GM19240 (cell line): ENCODE data around the gene HLA-DMB.

Experiments used
- DNase-seq: peaks from one replicate; pipeline ENCODE4 v3.0.0; 2011; ENCODE audit warnings: low spot score; ENCODE audit not compliant: insufficient read length

HLA-DMB gene

DNA sequence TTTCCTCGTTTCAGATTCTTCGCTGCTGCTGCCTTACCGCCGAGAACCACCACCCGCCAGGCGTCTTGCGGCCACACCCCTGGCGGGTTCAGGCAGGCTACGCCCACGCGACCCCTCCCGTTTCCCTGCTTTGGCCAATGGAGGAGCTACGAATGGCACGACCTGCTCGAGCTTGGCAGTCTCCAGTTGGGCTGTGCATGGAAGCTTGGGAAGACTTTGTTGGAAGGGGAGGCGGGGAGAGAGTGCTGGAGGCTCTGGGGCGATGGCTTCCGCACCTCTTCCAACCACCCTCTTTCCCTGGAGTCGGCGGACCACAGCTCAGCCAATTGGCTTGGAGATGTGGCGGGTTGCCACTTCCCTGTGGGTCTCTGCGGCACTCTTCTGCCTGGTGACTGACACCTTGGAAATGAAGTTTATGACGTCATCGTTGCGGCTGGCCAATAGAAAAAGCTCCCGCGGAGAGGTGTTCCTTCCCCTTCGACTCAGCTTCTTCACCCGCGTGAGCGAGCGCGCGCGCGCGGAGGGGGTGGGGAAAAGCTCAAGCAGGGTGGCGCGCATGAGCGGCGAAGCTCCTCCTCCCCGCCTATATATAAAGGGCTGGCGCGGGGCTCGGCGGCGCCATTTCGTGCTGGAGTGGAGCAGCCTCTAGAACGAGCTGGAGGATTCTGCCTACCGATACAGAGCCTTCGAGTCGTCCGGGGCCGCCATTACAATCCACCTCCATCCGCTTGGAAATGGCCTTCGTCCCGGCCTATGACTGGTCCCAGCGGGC, 30.9 kb upstream of the HLA-DMB start:
- DNase-seq = peak; percentile 56

DNA sequence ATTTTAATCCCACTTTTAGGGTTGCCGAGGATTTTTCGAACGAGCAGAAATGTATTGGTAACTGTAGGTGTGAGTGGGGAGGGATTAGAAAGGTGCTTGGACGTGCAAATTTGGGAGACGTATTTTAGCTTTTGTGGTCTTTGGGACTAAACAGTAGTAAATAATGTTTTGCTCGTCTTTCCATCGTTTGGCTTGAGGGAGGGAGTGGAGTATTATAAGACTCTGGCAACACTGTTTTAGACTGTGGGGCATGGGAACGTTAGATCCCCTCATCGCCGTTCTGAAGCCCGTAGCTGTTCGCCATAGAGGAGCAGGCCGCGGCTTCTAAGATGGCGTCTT, 30.4 kb upstream of the HLA-DMB start:
- DNase-seq = no peak

DNA sequence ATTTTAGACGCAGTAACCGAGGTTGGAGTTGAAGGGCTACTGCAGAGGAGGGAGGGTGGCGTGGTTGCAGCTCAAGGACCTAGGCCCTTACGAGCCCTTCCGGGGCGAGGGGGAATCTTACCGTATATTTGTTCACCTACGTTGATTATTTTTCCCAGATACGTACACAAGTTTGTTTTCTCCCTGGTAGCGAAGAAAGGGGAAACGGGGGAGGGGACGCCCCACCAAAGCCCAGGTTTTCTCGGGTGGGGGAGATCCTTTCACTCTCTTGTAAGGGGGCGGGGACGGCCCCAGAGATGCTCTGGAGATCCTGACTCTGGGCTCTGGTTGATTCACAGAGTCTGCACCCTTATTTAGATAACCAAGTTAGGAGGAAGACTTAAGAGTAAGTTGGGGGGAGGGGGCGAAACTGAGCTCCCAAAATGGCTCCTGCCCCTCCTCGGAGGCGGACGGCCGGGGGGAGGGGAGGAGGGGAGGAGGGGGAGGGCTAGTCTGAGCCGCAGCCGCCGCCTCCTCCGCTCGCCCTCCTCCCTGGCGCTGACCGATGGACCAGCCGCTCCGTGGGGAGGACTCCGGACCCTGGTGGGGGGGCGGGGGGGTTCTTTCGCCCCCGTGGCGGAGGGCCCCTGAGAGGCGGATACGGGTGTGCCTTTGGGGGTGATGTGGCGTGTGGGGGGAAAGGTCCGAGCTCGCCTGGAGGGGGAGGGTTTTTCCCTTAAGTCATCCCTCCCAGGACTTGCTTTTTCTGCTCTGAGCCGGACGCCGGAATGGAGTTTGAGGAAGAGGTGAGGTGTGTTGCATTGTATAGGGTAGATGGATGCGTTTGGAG, 29.8 kb upstream of the HLA-DMB start:
- DNase-seq = no peak

DNA sequence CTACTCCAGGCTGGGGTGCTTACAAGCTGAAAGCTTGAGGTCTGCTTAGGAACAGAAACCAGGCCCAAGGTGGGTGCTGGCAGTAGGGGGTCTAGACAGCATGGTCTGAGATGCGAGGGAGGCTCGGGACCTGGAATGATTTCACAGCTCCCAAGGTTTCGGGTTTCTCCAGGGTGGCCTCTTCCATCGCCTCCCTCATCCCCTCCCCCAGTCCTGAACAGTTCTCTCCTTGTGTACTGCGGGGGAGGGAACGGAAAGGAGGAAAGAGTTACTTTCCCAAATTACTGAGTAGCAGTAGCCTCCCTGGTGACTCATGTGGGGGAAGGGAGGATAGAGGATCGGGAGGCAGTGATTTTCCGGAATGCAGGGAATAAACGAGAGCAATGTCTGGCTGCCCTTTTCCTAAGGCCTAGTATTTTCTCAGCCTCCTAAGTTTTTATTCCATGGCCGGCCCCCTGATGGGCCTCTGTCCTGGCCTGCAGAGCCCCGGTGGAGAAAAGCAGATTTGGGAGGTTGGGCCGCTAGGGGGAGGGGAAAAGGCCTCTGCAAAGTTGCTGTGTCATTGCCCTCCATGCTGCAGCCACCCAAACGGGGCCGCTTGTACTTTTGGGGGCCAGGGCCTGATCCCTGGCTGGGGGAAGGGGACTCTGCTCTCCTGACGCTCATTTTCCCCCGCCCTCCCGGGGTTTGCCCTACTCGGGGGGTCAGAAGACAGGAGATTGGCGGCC, 29.0 kb upstream of the HLA-DMB start:
- DNase-seq = no peak

GRCh38 chr6:32968867-32969684, 28.2 kb upstream of the HLA-DMB start:
- DNase-seq = no peak

DNA sequence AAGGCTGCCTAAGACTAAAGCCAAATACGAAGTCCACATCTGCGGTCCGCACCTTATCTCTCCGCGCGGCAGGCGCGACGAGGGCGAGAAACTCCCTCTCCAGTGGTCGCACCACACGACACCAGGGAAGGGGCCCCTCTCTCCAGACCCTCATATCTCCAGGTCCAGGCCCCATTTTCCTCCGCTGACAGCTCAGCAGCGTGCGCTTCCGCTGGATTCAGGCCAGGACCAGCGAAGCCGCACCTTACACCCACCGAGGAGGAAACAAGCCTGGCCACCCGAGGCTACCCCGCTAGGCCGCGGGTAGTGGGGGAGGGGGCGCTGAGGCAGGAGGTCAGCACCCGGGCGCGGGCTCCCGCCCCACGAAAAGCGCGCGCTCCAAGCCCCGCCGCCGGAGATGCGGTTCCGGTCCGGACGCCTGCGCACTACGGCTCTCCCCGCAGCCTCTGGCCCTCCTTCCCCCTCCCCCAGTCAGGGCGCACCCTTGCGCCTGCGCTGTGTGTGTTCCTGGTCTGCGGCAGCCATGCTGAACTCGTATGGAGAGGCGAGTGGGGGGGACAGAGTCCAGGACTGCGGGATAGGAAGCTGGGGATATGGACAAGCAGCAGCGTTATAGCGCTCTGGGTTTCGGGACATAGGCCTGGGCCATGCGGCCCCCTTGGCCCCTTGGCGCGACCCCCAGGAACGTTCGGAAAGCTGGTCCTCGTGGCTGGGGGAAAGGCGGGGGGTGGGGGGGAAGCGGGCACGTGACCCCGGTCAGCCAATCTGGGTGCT, 27.5 kb upstream of the HLA-DMB start, which contains the start of gene BRD2:
Gene BRD2, plus strand, starts transcription at position 502 of the 774 bp plus-strand sequence. CDS start 4,305 bp downstream, outside the sequence.
- DNase-seq = no peak

DNA sequence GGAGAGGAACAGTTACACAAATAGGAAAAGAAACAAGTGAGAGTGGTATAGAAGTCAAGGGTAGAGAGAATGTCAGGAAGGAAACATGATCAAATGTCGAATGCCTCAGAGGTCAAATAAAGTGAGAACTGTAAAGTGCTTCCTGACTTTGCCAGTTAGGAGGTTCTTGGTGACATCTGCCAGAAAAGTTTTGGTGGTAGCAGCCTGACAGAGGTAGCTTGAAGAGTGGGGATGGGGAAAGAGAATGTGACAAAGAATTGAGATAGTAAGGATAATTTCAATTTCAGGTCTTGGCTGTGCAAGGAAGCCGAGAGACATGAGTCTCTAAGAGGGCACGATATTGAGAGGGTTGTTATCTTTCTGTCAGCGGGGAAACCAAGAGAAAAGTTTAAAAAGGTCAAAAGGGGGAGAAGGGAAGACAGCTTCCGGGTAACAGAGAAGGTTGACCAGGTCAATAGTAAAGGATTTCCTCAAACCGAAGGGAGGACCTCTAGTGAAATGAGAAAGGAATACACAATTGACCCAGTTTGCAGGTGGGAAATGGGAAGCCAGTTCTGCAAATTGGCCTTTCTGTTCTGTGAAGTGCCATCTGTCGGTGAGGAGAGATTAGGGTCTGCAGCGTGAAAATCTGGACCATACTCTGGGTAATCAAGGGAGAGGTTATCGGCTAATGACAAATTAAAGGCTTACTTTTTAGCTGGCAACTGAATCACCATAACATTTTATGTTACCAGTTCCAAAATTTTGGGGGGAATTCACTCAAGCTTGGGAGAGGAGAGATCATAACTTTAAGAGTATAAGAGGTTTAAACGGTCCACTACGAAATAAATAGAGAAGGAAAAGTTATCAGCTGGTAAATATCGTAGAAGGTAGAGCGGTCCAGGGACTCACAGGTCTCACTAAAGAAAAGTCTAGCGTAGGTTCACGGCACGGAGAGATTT, 26.6 kb upstream of the HLA-DMB start:
- no peak for DNase-seq

- DNase-seq = no peak
Observed at GRCh38 chr6:32964776-32965175, 23.9 kb upstream of the HLA-DMB start.

DNA sequence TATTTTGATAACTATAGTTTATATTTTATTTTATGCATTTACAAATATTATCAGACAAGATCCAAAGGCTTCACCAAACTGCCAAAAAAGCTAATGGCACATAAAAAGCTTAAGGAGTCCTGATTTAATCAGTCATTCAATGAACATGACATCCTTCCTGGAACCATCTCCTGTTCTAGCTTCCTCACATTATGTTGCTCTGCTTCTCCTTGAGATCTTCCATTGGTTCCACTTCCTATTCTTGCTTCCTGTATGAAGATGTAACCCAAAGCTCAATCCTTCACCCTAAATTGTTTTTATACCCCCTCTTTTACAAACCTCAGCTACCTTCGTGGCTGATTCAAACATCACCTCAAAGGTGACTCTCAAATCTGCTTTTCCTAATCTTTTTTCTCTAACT, 23.0 kb upstream of the HLA-DMB start:
- DNase-seq = no peak

DNA sequence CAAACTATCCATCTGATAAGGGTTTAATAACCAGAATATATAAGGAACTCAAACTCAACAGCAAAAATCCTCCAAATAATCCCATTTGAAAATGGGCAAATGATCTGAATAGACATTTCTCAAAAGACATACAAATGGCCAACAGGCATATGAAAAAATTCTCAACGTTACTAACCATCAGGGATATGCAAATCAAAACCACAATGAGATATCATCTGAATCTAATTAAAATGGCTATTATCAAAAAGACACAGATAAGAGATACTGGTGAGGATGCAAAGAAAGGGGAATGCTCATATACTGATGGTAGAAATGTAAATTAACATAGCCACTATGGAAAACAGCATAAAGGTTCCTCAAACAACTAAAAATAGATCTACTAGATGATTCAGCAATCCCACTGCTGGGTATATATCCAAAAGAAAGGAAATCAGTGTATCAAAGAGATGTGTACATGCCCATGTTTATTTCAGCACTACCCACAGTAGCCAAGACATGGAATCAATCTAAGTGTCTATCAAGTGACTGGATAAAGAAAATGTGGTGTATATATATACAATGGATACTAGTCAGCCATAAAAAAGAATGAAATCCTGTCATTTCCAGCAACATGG, 21.5 kb upstream of the HLA-DMB start:
- DNase-seq = no peak

- no peak for DNase-seq
Observed at GRCh38 chr6:32960563-32960962, 19.7 kb upstream of the HLA-DMB start.

DNA sequence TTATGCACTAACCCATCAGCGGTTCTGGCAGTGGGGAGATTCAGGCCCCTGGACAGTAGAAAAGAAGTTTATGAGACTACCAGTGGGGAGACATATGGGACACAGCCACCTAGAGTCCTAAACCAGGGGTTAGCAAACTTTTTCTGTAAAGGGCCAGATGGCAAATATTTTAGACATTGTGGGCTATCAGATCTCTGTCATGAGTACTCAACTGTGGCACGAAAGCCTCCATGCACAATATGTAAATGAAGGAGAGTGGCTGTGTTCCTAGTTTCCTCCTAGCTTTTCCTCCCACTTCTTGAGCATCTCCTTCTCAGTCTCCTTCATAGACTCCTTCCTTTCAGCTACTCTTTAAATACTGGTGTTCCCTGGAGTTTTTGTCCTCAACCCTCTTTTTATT, 15.3 kb upstream of the HLA-DMB start:
- no peak for DNase-seq

DNA sequence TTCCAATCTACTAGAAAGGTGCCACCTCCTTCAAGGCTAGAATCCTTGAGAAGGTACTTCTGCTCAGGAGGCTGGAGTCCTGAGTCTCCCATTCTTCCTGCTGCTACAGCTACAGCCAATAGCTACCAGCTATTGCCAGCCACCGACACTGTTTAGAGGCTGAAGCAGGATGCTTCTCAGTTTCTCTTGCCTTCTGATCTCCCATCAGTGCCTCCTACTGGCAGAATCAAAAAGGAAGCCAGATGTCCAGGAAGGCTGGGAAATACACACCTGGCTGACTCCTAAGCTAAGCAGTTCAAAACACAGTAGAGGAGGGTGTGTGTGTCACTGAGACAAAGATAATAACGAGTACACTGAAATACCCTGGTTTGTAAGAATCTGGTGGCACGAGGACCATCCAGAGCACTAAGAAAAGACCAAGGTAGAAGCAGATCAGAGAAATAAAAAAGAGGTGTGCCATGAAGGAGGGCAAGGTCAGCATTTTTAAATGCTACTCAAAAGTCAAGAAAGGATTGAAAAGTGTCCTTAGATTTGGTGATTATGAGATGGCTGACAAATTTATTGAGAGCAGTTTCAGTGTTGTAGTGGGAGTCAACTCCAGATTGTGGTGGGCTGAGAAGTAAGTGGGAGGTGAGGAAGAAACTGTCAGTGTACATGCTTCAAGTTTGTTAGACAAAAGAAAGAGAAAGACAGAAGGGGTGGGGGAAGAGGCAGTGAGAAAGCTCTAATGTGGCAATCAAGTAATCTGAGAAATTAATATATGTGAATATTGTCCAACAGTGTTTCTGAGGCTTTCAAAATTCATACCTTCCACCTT, 14.4 kb upstream of the HLA-DMB start:
- no peak for DNase-seq

GRCh38 chr6:32954267-32954666, 13.4 kb upstream of the HLA-DMB start:
- DNase-seq = no peak

GRCh38 chr6:32953775-32954174, 12.9 kb upstream of the HLA-DMB start:
- no peak for DNase-seq

- DNase-seq = no peak
Observed at GRCh38 chr6:32952817-32953739, 12.2 kb upstream of the HLA-DMB start, which contains the start of gene HLA-DMA. Gene HLA-DMA (minus strand): TSS chr6:32953097. CDS start chr6:32953036, 61 bp downstream.

- DNase-seq = no peak
Observed at GRCh38 chr6:32950449-32950848, 9.6 kb upstream of the HLA-DMB start.
